K562 treated with DMSO at 1 percent for 24 hours (cell line): ENCODE measurements around the gene SCNN1G. TPM values are rescaled to one million over a fixed set of nuclear protein-coding genes. Genes with fewer than 3 reads are reported as not detected.

Experiments used
- total RNA-seq: library from RNA; unstranded; fragments of 300-600 nt; gene quantifications from 2 replicates; pipeline ENCODE4 v1.2.3, GENCODE V29; 2022; ENCODE audit warnings: low read depth; ENCODE audit not compliant: insufficient read depth

The SCNN1G gene
- total RNA-seq: not detected in 2 replicates

DNA sequence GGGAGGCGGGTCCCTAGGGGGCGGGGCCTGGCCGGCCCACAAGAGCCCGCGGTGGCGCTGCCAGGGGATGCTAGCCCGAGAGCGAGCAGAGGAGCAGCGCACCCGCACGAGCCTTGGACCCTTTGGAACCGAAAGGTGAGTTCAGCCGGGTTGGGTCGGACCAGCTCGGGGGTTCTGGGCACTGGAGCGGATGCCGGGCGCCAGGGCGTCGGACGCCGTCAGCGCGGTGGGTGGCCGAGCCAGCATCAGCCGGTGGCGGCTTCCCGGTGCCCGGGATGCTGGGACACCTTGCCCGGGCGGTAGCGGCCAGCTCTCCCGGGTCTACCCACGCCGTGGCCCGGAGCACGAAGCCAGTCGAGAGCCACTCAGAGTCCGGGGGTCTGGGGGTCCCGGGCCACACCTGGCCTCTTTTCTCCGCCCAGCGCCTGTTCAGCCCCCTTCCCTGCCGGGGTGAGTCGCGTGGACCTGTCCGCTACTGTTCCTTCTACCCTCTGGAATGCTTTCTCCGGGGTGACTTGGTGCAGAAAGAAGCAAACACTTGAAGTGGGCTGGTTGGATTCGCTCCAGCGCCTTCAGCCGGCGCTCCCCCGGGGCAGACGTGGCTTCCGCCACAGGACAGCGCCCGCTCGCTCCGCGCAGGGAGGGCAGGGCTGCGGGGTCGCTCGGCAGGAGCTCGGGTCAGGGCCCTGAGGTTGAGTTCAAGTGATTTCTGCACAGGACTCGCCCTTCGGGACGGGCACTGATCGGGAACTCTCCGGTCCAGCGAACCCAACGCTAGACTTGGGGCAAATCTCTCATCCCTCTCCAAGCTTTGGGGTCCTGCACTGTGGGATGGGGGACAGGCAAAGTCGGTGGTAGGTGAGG lies at the start of gene SCNN1G:
SCNN1G (plus strand) TSS at position 67 of the 864 bp plus-strand sequence. CDS start 3,527 bp downstream, outside the sequence.

DNA sequence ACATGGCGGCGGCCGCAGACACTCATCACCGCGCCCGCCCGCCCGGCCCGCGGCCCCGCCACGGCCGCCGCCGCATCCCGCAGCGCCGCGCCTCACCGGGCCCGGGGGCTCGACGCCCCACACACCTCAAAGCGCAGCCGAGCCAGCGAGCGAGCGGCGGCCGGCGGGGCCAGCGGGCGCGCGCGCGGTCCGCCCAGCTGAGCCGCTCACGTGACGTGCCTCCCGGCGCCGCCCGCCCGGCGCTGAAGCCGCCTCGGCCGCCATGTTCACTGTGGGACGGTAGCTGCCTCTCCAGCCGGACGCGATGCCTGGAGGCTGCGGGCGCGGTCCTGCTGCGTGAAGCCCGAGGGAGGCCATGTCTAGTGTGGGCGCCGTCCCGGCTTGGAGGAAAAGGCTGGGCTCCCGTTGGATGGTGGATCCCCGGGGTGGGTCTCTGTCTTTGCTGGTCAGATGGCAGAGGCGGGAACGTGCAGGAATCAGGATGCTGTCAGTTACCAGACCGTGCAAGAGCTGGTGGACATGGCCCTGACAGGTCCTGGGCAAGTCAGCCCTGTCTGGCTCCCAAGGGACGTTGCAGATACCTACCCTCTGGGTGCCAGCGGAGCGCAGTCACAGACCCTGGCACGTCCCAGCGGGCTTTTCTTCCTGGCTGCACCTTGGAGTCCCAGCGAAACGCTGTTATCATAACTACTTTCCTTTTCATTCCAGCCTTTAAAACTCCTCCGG lies 33.1 kb upstream of the SCNN1G start, which contains the start of gene USP31:
USP31 (minus strand) TSS at position 186 of the 726 bp plus-strand sequence; CDS start at position 4, 182 bp downstream.

Other genes starting within 250 kb of the SCNN1G start
- gene USP31, start 33.3 kb upstream of the SCNN1G start, total RNA-seq: 1.3 and 2.3 TPM in 2 replicates
- not detected in 2 replicates for gene SCNN1B, start 119.6 kb downstream of the SCNN1G start, total RNA-seq